K562 (cell line): ENCODE measurements around the gene LAMB1. TPM values are rescaled to one million over a fixed set of nuclear protein-coding genes. Genes with fewer than 3 reads are reported as not detected.

ENCODE experiments used
- ATAC-seq: fragments of 200-7000 bp; cut with Tn5 transposase; 3 replicates; pipeline ENCODE4 v1.9.1; 2020; ENCODE audit warnings: moderate library complexity
- BruUV-seq: library from RNA; stranded (reverse); fragments of 400-500 nt; replicated peaks from 2 replicates; lab custom pipeline; 2021; lab: Mats Ljungman, UMichigan
- CTCF ChIA-PET: fragments of 300-600 bp; formaldehyde crosslinking; extraction: SDS; loops from one replicate; lab custom pipeline; 2021; ENCODE audit warnings: low intra/inter-chr PET ratio; lab: Yijun Ruan, JAX
- POLR2A ChIA-PET: fragments of 300-600, 350-650 bp; sonication (Branson Sonifier 250); formaldehyde crosslinking; extraction: SDS; loops from one replicate; lab custom pipeline; 2021; ENCODE audit warnings: antibody characterized with exemption, inconsistent platforms; lab: Yijun Ruan, JAX
- DNase-seq, 4 experiments: peaks; one replicate each; pipeline versions ENCODE4 v3.0.0 to v3.0.0-alpha.2; 2011 to 2018; ENCODE audit warnings: low spot score in 3 of 4, mixed read lengths in 3 of 4; ENCODE audit errors: extremely low read depth in 1 of 4
- FAIRE-seq: peaks from 2 replicates; lab custom pipeline; 2011; peaks lifted over from hg19 to GRCh38; lab: Jason Lieb, UNC
- H2AFZ ChIP-seq: 2 replicates; pipeline ENCODE4 v1.6.0; 2011; ENCODE audit warnings: low read depth, low read length, control low read depth, inconsistent platforms
- H3K27ac ChIP-seq: fragments of 200-600 bp; 3 replicates; pipeline ENCODE4 v1.8.0; 2011; ENCODE audit warnings: low read depth, mild to moderate bottlenecking, control low read depth, inconsistent platforms, low read length, moderate library complexity, mixed read lengths; ENCODE audit errors: extremely low read depth
- H3K27me3 ChIP-seq, 2 experiments: fragments of 300-600 bp in 1 of 2; 2 replicates in 1 of 2; 3 replicates in 1 of 2; pipeline versions ENCODE4 v1.6.0 to v1.8.0; 2011; ENCODE audit warnings: inconsistent platforms in 2 of 2, low read length in 2 of 2, mild to moderate bottlenecking in 1 of 2, mixed read lengths in 1 of 2, moderate library complexity in 1 of 2; ENCODE audit not compliant: control insufficient read depth in 2 of 2, insufficient read depth in 2 of 2
- H3K36me3 ChIP-seq: fragments of 300-600 bp; 3 replicates; pipeline ENCODE4 v1.8.0; 2011; ENCODE audit warnings: mild to moderate bottlenecking, low read length, inconsistent platforms; ENCODE audit not compliant: control insufficient read depth, insufficient read depth
- H3K4me1 ChIP-seq, 2 experiments: fragments of 200-600 bp in 1 of 2; replicated peaks in 1 of 2; 2 replicates in 1 of 2; 3 replicates in 1 of 2; pipeline versions ENCODE4 v1.5.1 to v1.8.0; 2011; ENCODE audit warnings: inconsistent platforms in 2 of 2, low read length in 2 of 2, mild to moderate bottlenecking in 1 of 2, mixed read lengths in 1 of 2, moderate library complexity in 1 of 2; ENCODE audit not compliant: control insufficient read depth in 2 of 2, insufficient read depth in 2 of 2
- H3K4me2 ChIP-seq: 2 replicates; pipeline ENCODE4 v1.6.1; 2011; ENCODE audit warnings: low read length, control low read depth, inconsistent platforms, mixed read lengths; ENCODE audit not compliant: insufficient read depth
- H3K4me3 ChIP-seq: fragments of 200-600 bp; sonication (generic), shearing (Covaris generic); 2 replicates; pipeline ENCODE4 v1.5.1; 2016; ENCODE audit warnings: control low read depth, inconsistent platforms
- H3K79me2 ChIP-seq: fragments of 200-600 bp; 3 replicates; pipeline ENCODE4 v1.8.0; 2011; ENCODE audit warnings: low read length, inconsistent platforms; ENCODE audit not compliant: control insufficient read depth, insufficient read depth
- H3K9ac ChIP-seq, 2 experiments: 2 replicates each; pipeline versions ENCODE4 v1.6.0 to v1.6.1; 2011; ENCODE audit warnings: low read depth in 2 of 2, low read length in 2 of 2, control low read depth in 1 of 2, inconsistent platforms in 1 of 2, mild to moderate bottlenecking in 1 of 2, mixed read lengths in 1 of 2; ENCODE audit not compliant: insufficient read depth in 1 of 2
- H3K9me1 ChIP-seq: one replicate; pipeline ENCODE4 v1.6.0; 2011; ENCODE audit warnings: inconsistent platforms, mild to moderate bottlenecking, low read length, moderate library complexity; ENCODE audit not compliant: control insufficient read depth, insufficient read depth
- H3K9me3 ChIP-seq: replicated peaks from 2 replicates; pipeline ENCODE4 v1.5.1; 2011; ENCODE audit warnings: low read depth, low read length, inconsistent platforms; ENCODE audit not compliant: control insufficient read depth, insufficient read depth
- H4K20me1 ChIP-seq: replicated peaks from 2 replicates; pipeline ENCODE4 v1.6.1; 2011; ENCODE audit warnings: low read length, inconsistent platforms, mixed read lengths; ENCODE audit not compliant: control insufficient read depth, insufficient read depth
- BCOR ChIP-seq: fragments of 450-650 bp; IDR thresholded peaks from 2 replicates; pipeline ENCODE4 v1.6.1; 2016
- CAMTA2 ChIP-seq: fragments of 250-450 bp; sonication (Bioruptor Pico); conservative IDR thresholded peaks from 2 replicates; pipeline ENCODE4 v1.5.1; 2022
- CLOCK ChIP-seq: fragments of 250-450 bp; sonication (Bioruptor Pico); IDR thresholded peaks from 2 replicates; pipeline ENCODE4 v1.4.0; 2020; ENCODE audit warnings: mild to moderate bottlenecking, moderate library complexity, borderline replicate concordance
- DPF2 ChIP-seq: fragments of 450-650 bp; IDR thresholded peaks from 2 replicates; pipeline ENCODE4 v1.6.1; 2016
- FOXK2 ChIP-seq, 2 experiments: fragments of 450-650 bp; IDR thresholded peaks in 1 of 2; conservative IDR thresholded peaks in 1 of 2; 2 replicates each; pipeline ENCODE4 v1.6.1; 2016; ENCODE audit warnings: low read depth in 2 of 2, mild to moderate bottlenecking in 1 of 2
- ID3 ChIP-seq, 2 experiments: fragments of 250-450 bp in 1 of 2; fragments of 450-650 bp in 1 of 2; sonication (Bioruptor Pico) in 1 of 2; IDR thresholded peaks; 2 replicates each; pipeline versions ENCODE4 v1.6.1 to v1.8.0; 2016 to 2021; ENCODE audit warnings: mild to moderate bottlenecking in 2 of 2, moderate library complexity in 2 of 2, missing compliant biosample characterization in 1 of 2, missing genetic modification characterization in 1 of 2
- IFI16 ChIP-seq: fragments of 250-450 bp; sonication (Bioruptor Pico); IDR thresholded peaks from 2 replicates; pipeline ENCODE4 v2.1.2; 2022; ENCODE audit warnings: mild to moderate bottlenecking, inconsistent platforms
- MAFG ChIP-seq: fragments of 450-650 bp; conservative IDR thresholded peaks from 2 replicates; pipeline ENCODE4 v1.6.1; 2016; ENCODE audit warnings: missing genetic modification characterization, missing compliant biosample characterization
- MCM5 ChIP-seq: fragments of 450-650 bp; IDR thresholded peaks from 2 replicates; pipeline ENCODE4 v1.6.1; 2016; ENCODE audit warnings: low read depth
- NR2C2 ChIP-seq, 2 experiments: fragments of 200-800 bp in 1 of 2; sonication (Bioruptor generic) in 1 of 2; sonication (generic) in 1 of 2; formaldehyde crosslinking in 1 of 2; IDR thresholded peaks; 2 replicates each; pipeline versions ENCODE4 v1.6.1 to v1.8.0; 2016 to 2022; ENCODE audit warnings: mild to moderate bottlenecking in 1 of 2, missing compliant biosample characterization in 1 of 2, missing genetic modification characterization in 1 of 2, missing genetic modification reagents in 1 of 2
- POLR2H ChIP-seq: IDR thresholded peaks from 2 replicates; pipeline ENCODE4 v1.6.1; 2016; ENCODE audit warnings: missing genetic modification characterization, low read depth, mild to moderate bottlenecking, control low read depth, missing compliant biosample characterization, moderate library complexity
- RBM34 ChIP-seq: fragments of 200-400 bp; formaldehyde crosslinking; IDR thresholded peaks from 2 replicates; pipeline ENCODE4 v1.6.1; 2018; ENCODE audit warnings: low read length, borderline replicate concordance; ENCODE audit not compliant: insufficient read depth
- SMARCA5 ChIP-seq: fragments of 450-650 bp; IDR thresholded peaks from 2 replicates; pipeline ENCODE4 v1.6.1; 2016
- TBL1XR1 ChIP-seq, 2 experiments: IDR thresholded peaks; 2 replicates each; pipeline ENCODE4 v1.6.1; 2012; ENCODE audit warnings: improper control_type of control experiment in 2 of 2, low read length in 2 of 2, mild to moderate bottlenecking in 1 of 2
- ZNF217 ChIP-seq: sonication (generic); formaldehyde crosslinking; IDR thresholded peaks from 2 replicates; pipeline ENCODE4 v1.8.0; 2022; ENCODE audit warnings: mild to moderate bottlenecking, missing genetic modification reagents
- ZNF436 ChIP-seq: fragments of 250-450, 450-650 bp; sonication (Bioruptor Pico); formaldehyde crosslinking; IDR thresholded peaks from 2 replicates; pipeline ENCODE4 v1.7.0; 2020; ENCODE audit warnings: mild to moderate bottlenecking
- WGBS: fragments of 100-300 bp; shearing (Covaris generic); methylation state at CpG from one replicate; pipeline ENCODE4 v1.1.6; 2016; ENCODE audit warnings: low coverage, mixed read lengths; ENCODE audit not compliant: insufficient coverage; ENCODE audit errors: missing lambda C conversion rate; 5-methylcytosine and 5-hydroxymethylcytosine counted together
- in situ Hi-C: fragments of 300-500 bp; cut with MboI; formaldehyde crosslinking; loops from 4 replicates; pipeline ENCODE4 v1.15.0; 2018; ENCODE audit warnings: inconsistent platforms, mixed read lengths
- intact Hi-C: fragments of 100-400 bp; cut with micrococcal nuclease; formaldehyde crosslinking; loops from 2 replicates; pipeline ENCODE4 v1.14.2; 2022
- polyA plus RNA-seq, 8 experiments: library from polyadenylated mRNA; depleted of rRNA in 4 of 8; stranded (reverse) in 5 of 8; unstranded in 3 of 8; fragments of >200 nt; fragmentation: Nextera tagmentation in 2 of 8; fragmentation: Illumina TruSeq in 1 of 8; extraction: Ambion mirVana in 2 of 8; extraction: Trizol in 1 of 8; gene quantifications; 2 replicates each; pipeline versions ENCODE4 v1.2.1 to v1.2.3, GENCODE V29; 2011 to 2014; ENCODE audit warnings: inconsistent platforms in 1 of 8, missing spikeins in 1 of 8
- total RNA-seq, 7 experiments: library from RNA; depleted of rRNA in 6 of 7; stranded (reverse); fragments of >200 nt in 6 of 7; fragmentation: Illumina TruSeq in 2 of 7; extraction: Trizol in 2 of 7; gene quantifications; 2 replicates each; pipeline versions ENCODE4 v1.2.1 to v1.2.3, GENCODE V29; 2011 to 2021; ENCODE audit warnings: low replicate concordance in 1 of 7
- TF ChIP-seq, protein P1 (sequence below): sonication (generic); formaldehyde crosslinking; IDR thresholded peaks from 2 replicates; pipeline ENCODE4 v1.8.1; 2023; ENCODE audit warnings: mild to moderate bottlenecking, missing genetic modification reagents

Gene LAMB1
- total and polyA plus RNA-seq, 9 of the 15 experiments (the other 6 are each of a cell fraction or from before 2014, with no cell fraction given) = 6.0 to 17.7 (median 12.3) TPM

GRCh38 chr7:107898997-107899594 is 103.9 kb downstream of the LAMB1 start:
- in situ Hi-C loops (no loop called here), intact Hi-C loops (no loop called here)
- FAIRE-seq (no peak), ATAC-seq (no peak), DNase-seq (no peak)
- Histone ChIP-seq H3K4me1 (peaks cover 0 to 2% of the 10 kb centered on the region in 2 experiments; a peak in 2 of 5 replicates), H3K36me3 (peaks cover 83% of the 10 kb centered on the region), H3K27me3 (no peaks in the 10 kb centered on the region), H3K4me3 (no peak overlapping the region), H3K27ac (no peak overlapping the region; the same call in 2 of the 3 replicates), H4K20me1 (peaks cover 14% of the 10 kb centered on the region; the same call in 1 of the 2 replicates), H3K9ac (no peak overlapping the region), H3K79me2 (peaks cover 83% of the 10 kb centered on the region), H3K4me2 (no peak overlapping the region), H3K9me3 (no peaks in the 10 kb centered on the region), H3K9me1 (no peaks in the 10 kb centered on the region), H2AFZ (no peak overlapping the region)
- no TSS peak for BruUV-seq
- POLR2A ChIA-PET = interaction anchor here (1.2 to 1.5 kb wide), 2 partner anchors 8 to 10 kb away, joined by 3 to 4 read pairs; partner anchors contain the start of gene DLD
- CTCF ChIA-PET = no interaction called here
- 55% methylated on average over 2 of the region's 2 CpGs for WGBS
- TF ChIP-seq TBL1XR1 (IDR thresholded peaks at IDR 0.05; ENCODE audit: low read length in 2 of 2) = no peak
- TF ChIP-seq SMARCA5 = no peak
- 0 out of 2 replicates have a peak, but pooled peaks have one; percentile 17 for TF ChIP-seq ID3 (CRISPR knock-in tag; IDR thresholded peaks at IDR 0.05)
- no peak for TF ChIP-seq ID3 (tag; IDR thresholded peaks at IDR 0.05)
- no peak for TF ChIP-seq CAMTA2 (CRISPR knock-in tag)
- TF ChIP-seq POLR2H (tag) = no peak
- no peak for TF ChIP-seq DPF2
- TF ChIP-seq NR2C2 (CRISPR knock-in tag; IDR thresholded peaks at IDR 0.05) = no peak
- no peak for TF ChIP-seq NR2C2 (tag; IDR thresholded peaks at IDR 0.05)
- no peak for TF ChIP-seq MCM5
- TF ChIP-seq BCOR = no peak
- no peak for TF ChIP-seq ZNF217
- TF ChIP-seq ZNF436 (CRISPR knock-in tag) = no peak
- no peak for TF ChIP-seq IFI16
- no peak for TF ChIP-seq RBM34
- 0 out of 4 replicates have a peak, but pooled peaks have one; percentile 15 to 25 for TF ChIP-seq FOXK2 (conservative IDR thresholded peaks at IDR 0.05 in 1 of 2, IDR thresholded peaks at IDR 0.05 in 1 of 2; ENCODE audit: low read depth in 2 of 2)
- TF ChIP-seq, protein P1, sequence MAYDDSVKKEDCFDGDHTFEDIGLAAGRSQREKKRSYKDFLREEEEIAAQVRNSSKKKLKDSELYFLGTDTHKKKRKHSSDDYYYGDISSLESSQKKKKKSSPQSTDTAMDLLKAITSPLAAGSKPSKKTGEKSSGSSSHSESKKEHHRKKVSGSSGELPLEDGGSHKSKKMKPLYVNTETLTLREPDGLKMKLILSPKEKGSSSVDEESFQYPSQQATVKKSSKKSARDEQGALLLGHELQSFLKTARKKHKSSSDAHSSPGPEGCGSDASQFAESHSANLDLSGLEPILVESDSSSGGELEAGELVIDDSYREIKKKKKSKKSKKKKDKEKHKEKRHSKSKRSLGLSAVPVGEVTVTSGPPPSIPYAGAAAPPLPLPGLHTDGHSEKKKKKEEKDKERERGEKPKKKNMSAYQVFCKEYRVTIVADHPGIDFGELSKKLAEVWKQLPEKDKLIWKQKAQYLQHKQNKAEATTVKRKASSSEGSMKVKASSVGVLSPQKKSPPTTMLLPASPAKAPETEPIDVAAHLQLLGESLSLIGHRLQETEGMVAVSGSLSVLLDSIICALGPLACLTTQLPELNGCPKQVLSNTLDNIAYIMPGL (CRISPR knock-in tag) = no peak
- no peak for TF ChIP-seq CLOCK
- no peak for TF ChIP-seq MAFG (tag)
